GM23338 (cell line): ENCODE measurements around the gene CEP20. TPM values are rescaled to one million over a fixed set of nuclear protein-coding genes. Genes with fewer than 3 reads are reported as not detected.

Experiments
- ATAC-seq: fragments of 200-7000 bp; cut with Tn5 transposase; 3 replicates; pipeline ENCODE4 v1.9.1; 2020
- DNase-seq: peaks from one replicate; pipeline ENCODE4 v3.0.0-alpha.2; 2015; ENCODE audit warnings: low spot score
- H2AFZ ChIP-seq: fragments of 200-600 bp; sonication (generic); 2 replicates; pipeline ENCODE4 v1.8.0; 2016; ENCODE audit warnings: antibody characterized with exemption, mild to moderate bottlenecking, moderate library complexity
- H3F3A ChIP-seq: fragments of 200-600 bp; sonication (generic); replicated peaks from 2 replicates; pipeline ENCODE4 v1.8.0; 2017; ENCODE audit warnings: antibody characterized with exemption, mixed run types, low read depth
- H3K27ac ChIP-seq: fragments of 200-600 bp; sonication (generic); 2 replicates; pipeline ENCODE4 v1.6.1; 2016; ENCODE audit warnings: low read depth
- H3K27me3 ChIP-seq: fragments of 200-600 bp; sonication (generic); 2 replicates; pipeline ENCODE4 v1.8.0; 2016; ENCODE audit warnings: mild to moderate bottlenecking, mixed run types, moderate library complexity; ENCODE audit not compliant: insufficient read depth
- H3K36me3 ChIP-seq: fragments of 200-600 bp; sonication (generic); 2 replicates; pipeline ENCODE4 v1.8.0; 2016; ENCODE audit warnings: mild to moderate bottlenecking; ENCODE audit not compliant: insufficient read depth
- H3K4me1 ChIP-seq: fragments of 200-600 bp; sonication (generic); 2 replicates; pipeline ENCODE4 v1.8.0; 2016; ENCODE audit warnings: mild to moderate bottlenecking, moderate library complexity; ENCODE audit not compliant: insufficient read depth
- H3K4me2 ChIP-seq: fragments of 200-600 bp; sonication (generic); 2 replicates; pipeline ENCODE4 v1.7.1; 2017; ENCODE audit warnings: mixed run types
- H3K4me3 ChIP-seq: fragments of 200-600 bp; sonication (generic); 2 replicates; pipeline ENCODE4 v1.6.1; 2016; ENCODE audit warnings: mixed run types
- H3K79me2 ChIP-seq: fragments of 200-600 bp; sonication (generic); replicated peaks from 2 replicates; pipeline ENCODE4 v1.8.0; 2017; ENCODE audit warnings: mild to moderate bottlenecking; ENCODE audit not compliant: insufficient read depth
- H3K9me2 ChIP-seq: fragments of 200-600 bp; sonication (generic); 2 replicates; pipeline ENCODE4 v1.8.0; 2017; ENCODE audit not compliant: insufficient read depth
- H4K20me1 ChIP-seq: fragments of 200-600 bp; sonication (generic); replicated peaks from 2 replicates; pipeline ENCODE4 v1.8.0; 2017; ENCODE audit warnings: mild to moderate bottlenecking; ENCODE audit not compliant: insufficient read depth
- H3K27ac Mint-ChIP-seq: 2 replicates; pipeline ENCODE4 v1.8.0; 2020; ENCODE audit warnings: inconsistent platforms, mild to moderate bottlenecking, moderate library complexity, mixed read lengths
- H3K27me3 Mint-ChIP-seq: 3 replicates; pipeline ENCODE4 v1.8.0; 2022; ENCODE audit warnings: low read depth, mild to moderate bottlenecking, moderate library complexity, mixed read lengths, inconsistent platforms; ENCODE audit not compliant: insufficient read depth, poor library complexity
- H3K36me3 Mint-ChIP-seq: 3 replicates; pipeline ENCODE4 v1.8.0; 2021; ENCODE audit warnings: low read depth, mild to moderate bottlenecking, inconsistent platforms, moderate library complexity, mixed read lengths
- H3K4me1 Mint-ChIP-seq: 3 replicates; pipeline ENCODE4 v1.8.0; 2020; ENCODE audit warnings: mild to moderate bottlenecking, inconsistent platforms, mixed read lengths
- H3K4me3 Mint-ChIP-seq: 3 replicates; pipeline ENCODE4 v1.8.0; 2021; ENCODE audit warnings: moderate library complexity, mild to moderate bottlenecking, inconsistent platforms, mixed read lengths
- H3K9me3 Mint-ChIP-seq: 3 replicates; pipeline ENCODE4 v1.8.0; 2020; ENCODE audit warnings: moderate library complexity, mild to moderate bottlenecking, inconsistent platforms, mixed read lengths
- CREB1 ChIP-seq: fragments of 250-450 bp; sonication (Bioruptor Pico); IDR thresholded peaks from 2 replicates; pipeline ENCODE4 v1.5.0; 2020; ENCODE audit warnings: low read depth, mild to moderate bottlenecking, moderate library complexity
- ETS1 ChIP-seq: IDR thresholded peaks from 2 replicates; pipeline ENCODE4 v1.6.1; 2016; ENCODE audit warnings: antibody characterized with exemption
- EZH2 ChIP-seq: fragments of 200-600 bp; sonication (generic); IDR thresholded peaks from one replicate; pipeline ENCODE4 v1.8.0; 2017; ENCODE audit warnings: antibody characterized with exemption, mild to moderate bottlenecking, low read depth; ENCODE audit not compliant: unreplicated experiment
- JUNB ChIP-seq: IDR thresholded peaks from one replicate; pipeline ENCODE4 v1.6.1; 2016; ENCODE audit warnings: antibody characterized with exemption; ENCODE audit not compliant: unreplicated experiment
- NANOG ChIP-seq: IDR thresholded peaks from 2 replicates; pipeline ENCODE4 v1.6.1; 2016; ENCODE audit warnings: antibody characterized with exemption, borderline replicate concordance
- POLR2AphosphoS5 ChIP-seq: IDR thresholded peaks from 2 replicates; pipeline ENCODE4 v1.6.1; 2016; ENCODE audit warnings: antibody characterized with exemption, low read depth
- STAT1 ChIP-seq: IDR thresholded peaks from one replicate; pipeline ENCODE4 v1.6.1; 2016; ENCODE audit warnings: antibody characterized with exemption; ENCODE audit not compliant: unreplicated experiment
- ZNF114 ChIP-seq: fragments of 250-450 bp; sonication (Bioruptor Pico); IDR thresholded peaks from 2 replicates; pipeline ENCODE4 v1.5.0; 2020; ENCODE audit warnings: mild to moderate bottlenecking, moderate library complexity
- ZNF462 ChIP-seq: fragments of 250-450 bp; sonication (Bioruptor Pico); IDR thresholded peaks from 2 replicates; pipeline ENCODE4 v1.5.0; 2020; ENCODE audit warnings: mild to moderate bottlenecking, moderate library complexity
- polyA plus RNA-seq: library from polyadenylated mRNA; unstranded; fragments of >200 nt; fragmentation: Nextera tagmentation; extraction: Ambion mirVana; gene quantifications from 2 replicates; pipeline ENCODE4 v1.2.1, GENCODE V29; 2016
- total RNA-seq: library from RNA; depleted of rRNA; stranded (reverse); fragments of >200 nt; shearing (Covaris generic); gene quantifications from 2 replicates; pipeline ENCODE4 v1.2.3, GENCODE V29; 2014
- TF ChIP-seq, protein P1 (sequence below), 2 experiments: fragments of 200-600 bp in 1 of 2; sonication (generic) in 1 of 2; conservative IDR thresholded peaks; 2 replicates each; pipeline versions ENCODE4 v1.5.1 to v1.6.1; 2016 to 2017; ENCODE audit warnings: antibody characterized with exemption in 2 of 2, low read depth in 2 of 2, mild to moderate bottlenecking in 2 of 2, moderate library complexity in 1 of 2

Gene CEP20
- total and polyA plus RNA-seq, 2 experiments from 2014 or later = 60.2 to 70.9 TPM

- H3K9me2 ChIP-seq = no peaks in the 10 kb centered on the region
- Mint-ChIP-seq H3K9me3 (no peaks in the 10 kb centered on the region; the same call in 2 of the 3 replicates), H3K27ac (no peak overlapping the region), H3K4me1 (peaks cover 3% of the 10 kb centered on the region; the same call in 1 of the 3 replicates), H3K36me3 (no peaks in the 10 kb centered on the region), H3K27me3 (peaks cover 4% of the 10 kb centered on the region), H3K4me3 (no peak overlapping the region)
- no peak overlapping the region for H3K27ac ChIP-seq
- H3K4me2 ChIP-seq = no peak overlapping the region
- no peak for TF ChIP-seq CREB1 (CRISPR knock-in tag)
- TF ChIP-seq STAT1 = no peak
- TF ChIP-seq, protein P1, sequence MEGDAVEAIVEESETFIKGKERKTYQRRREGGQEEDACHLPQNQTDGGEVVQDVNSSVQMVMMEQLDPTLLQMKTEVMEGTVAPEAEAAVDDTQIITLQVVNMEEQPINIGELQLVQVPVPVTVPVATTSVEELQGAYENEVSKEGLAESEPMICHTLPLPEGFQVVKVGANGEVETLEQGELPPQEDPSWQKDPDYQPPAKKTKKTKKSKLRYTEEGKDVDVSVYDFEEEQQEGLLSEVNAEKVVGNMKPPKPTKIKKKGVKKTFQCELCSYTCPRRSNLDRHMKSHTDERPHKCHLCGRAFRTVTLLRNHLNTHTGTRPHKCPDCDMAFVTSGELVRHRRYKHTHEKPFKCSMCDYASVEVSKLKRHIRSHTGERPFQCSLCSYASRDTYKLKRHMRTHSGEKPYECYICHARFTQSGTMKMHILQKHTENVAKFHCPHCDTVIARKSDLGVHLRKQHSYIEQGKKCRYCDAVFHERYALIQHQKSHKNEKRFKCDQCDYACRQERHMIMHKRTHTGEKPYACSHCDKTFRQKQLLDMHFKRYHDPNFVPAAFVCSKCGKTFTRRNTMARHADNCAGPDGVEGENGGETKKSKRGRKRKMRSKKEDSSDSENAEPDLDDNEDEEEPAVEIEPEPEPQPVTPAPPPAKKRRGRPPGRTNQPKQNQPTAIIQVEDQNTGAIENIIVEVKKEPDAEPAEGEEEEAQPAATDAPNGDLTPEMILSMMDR (conservative IDR thresholded peaks at IDR 0.05; ENCODE audit: low read depth in 2 of 2) = no peak
- no peak for TF ChIP-seq ZNF114 (CRISPR knock-in tag)
- TF ChIP-seq ETS1 = no peak
- no peak for TF ChIP-seq NANOG
- TF ChIP-seq JUNB = no peak
- H3K27me3 ChIP-seq = no peaks in the 10 kb centered on the region
- no peaks in the 10 kb centered on the region for H4K20me1 ChIP-seq
- no peaks in the 10 kb centered on the region for H3K36me3 ChIP-seq
- ATAC-seq (no peak), DNase-seq (no peak)
- H3F3A ChIP-seq = no peaks in the 10 kb centered on the region
- H3K4me1 ChIP-seq = no peaks in the 10 kb centered on the region
- H3K4me3 ChIP-seq = no peak overlapping the region
- no peaks in the 10 kb centered on the region for H3K79me2 ChIP-seq
- no peak overlapping the region for H2AFZ ChIP-seq
Observed at GRCh38 chr16:15894571-15895374, 6.4 kb upstream of the CEP20 start.

- no peak overlapping the region for H3K27ac Mint-ChIP-seq
- H2AFZ ChIP-seq = no peak overlapping the region
- no peak for ATAC-seq
- TF ChIP-seq ETS1 (no peak), ZNF462 (CRISPR knock-in tag) (no peak), ZNF114 (CRISPR knock-in tag) (no peak), CREB1 (CRISPR knock-in tag) (no peak), EZH2 (no peak), POLR2AphosphoS5 (no peak), STAT1 (no peak), JUNB (no peak)
Observed at GRCh38 chr16:15891508-15891907, 3.1 kb upstream of the CEP20 start.

More at GRCh38 chr16:15891508-15891907, 3.1 kb upstream of the CEP20 start:
- Mint-ChIP-seq H3K9me3 (no peaks in the 10 kb centered on the region; the same call in 2 of the 3 replicates), H3K4me1 (peaks cover 11% of the 10 kb centered on the region), H3K27me3 (peaks cover 4% of the 10 kb centered on the region), H3K4me3 (no peak overlapping the region), H3K36me3 (no peaks in the 10 kb centered on the region; the same call in 2 of the 3 replicates)
- Histone ChIP-seq H3K27ac (no peak overlapping the region), H3K27me3 (no peaks in the 10 kb centered on the region), H3K4me1 (peaks cover 5% of the 10 kb centered on the region; the same call in 1 of the 2 replicates), H3K4me3 (no peak overlapping the region), H4K20me1 (0 out of 2 replicates have a peak, but pooled peaks cover 5% of the 10 kb centered on the region), H3K36me3 (no peaks in the 10 kb centered on the region), H3K4me2 (no peak overlapping the region), H3K79me2 (peaks cover 17% of the 10 kb centered on the region), H3K9me2 (no peaks in the 10 kb centered on the region), H3F3A (peaks cover 5% of the 10 kb centered on the region; the same call in 1 of the 2 replicates)
- DNase-seq = no peak
